Thoracic aorta (tissue), 2 donors: ENCODE data around the gene CEP20. TPM values are rescaled to one million over a fixed set of nuclear protein-coding genes. Genes with fewer than 3 reads are reported as not detected.

Experiments
- ATAC-seq: fragments of 150-250 bp; one replicate; pipeline ENCODE4 v1.8.0; 2017; ENCODE audit warnings: low read depth; ENCODE audit not compliant: insufficient number of reproducible peaks, low FRiP score
- DNase-seq: peaks from one replicate; pipeline ENCODE4 v3.0.0-alpha.2; 2020; ENCODE audit warnings: low spot score
- H3K27ac ChIP-seq, 2 donors: fragments of 200-600 bp; sonication (generic); 1 replicate in 1 of 2; 2 replicates in 1 of 2; pipeline ENCODE4 v1.5.1; 2016; ENCODE audit warnings: mild to moderate bottlenecking in 2 of 2, moderate library complexity in 2 of 2
- H3K27me3 ChIP-seq: fragments of 200-600 bp; sonication (generic); replicated peaks from 2 replicates; pipeline ENCODE4 v1.6.0; 2016; ENCODE audit warnings: mild to moderate bottlenecking; ENCODE audit not compliant: insufficient read depth
- H3K36me3 ChIP-seq: fragments of 200-600 bp; sonication (generic); one replicate; pipeline ENCODE4 v1.5.1; 2016
- H3K4me1 ChIP-seq, 2 donors: fragments of 200-600 bp; sonication (generic); 1 replicate in 1 of 2; 2 replicates in 1 of 2; pipeline versions ENCODE4 v1.5.1 to v1.6.0; 2016; ENCODE audit warnings: low read depth in 2 of 2, mild to moderate bottlenecking in 1 of 2; ENCODE audit not compliant: control insufficient read depth in 1 of 2
- H3K4me3 ChIP-seq: fragments of 200-600 bp; sonication (generic); 2 replicates; pipeline ENCODE4 v1.5.1; 2016; ENCODE audit warnings: mild to moderate bottlenecking
- H3K9me3 ChIP-seq: fragments of 200-600 bp; sonication (generic); 2 replicates; pipeline ENCODE4 v1.5.1; 2016
- CTCF ChIP-seq: fragments of 200-600 bp; sonication (generic); IDR thresholded peaks from one replicate; pipeline ENCODE4 v1.5.1; 2019; ENCODE audit warnings: antibody characterized with exemption
- total RNA-seq, 2 donors: library from RNA; depleted of rRNA; stranded (reverse); fragments of >200 nt; gene quantifications; one replicate each; pipeline versions ENCODE4 v1.1.0 to v1.2.3, GENCODE V29; 2016

The CEP20 gene
- total RNA-seq, 2 donors from 2014 or later, result 14.9 to 29.1 TPM

GRCh38 chr16:15837761-15838160, 50.6 kb downstream of the CEP20 start:
- no peak for DNase-seq
- H3K4me1 ChIP-seq, result peaks cover 57 to 99% of the 10 kb centered on the region in 2 donors
- no peak for ATAC-seq
- no peaks in the 10 kb centered on the region for H3K27me3 ChIP-seq
- TF ChIP-seq CTCF, result no peak
- no peaks in the 10 kb centered on the region for H3K9me3 ChIP-seq
- peaks cover 35% of the 10 kb centered on the region for H3K36me3 ChIP-seq
- peak overlapping the region; percentile 77 to 85 for H3K27ac ChIP-seq
- H3K4me3 ChIP-seq, result no peak overlapping the region

GRCh38 chr16:15836965-15837611, 51.3 kb downstream of the CEP20 start:
- Histone ChIP-seq H3K27me3 (no peaks in the 10 kb centered on the region), H3K9me3 (no peaks in the 10 kb centered on the region), H3K4me1 (peaks cover 55 to 99% of the 10 kb centered on the region in 2 donors), H3K27ac (peak overlapping the region; percentile 77 to 85), H3K4me3 (no peak overlapping the region), H3K36me3 (peaks cover 39% of the 10 kb centered on the region)
- no peak for TF ChIP-seq CTCF
- DNase-seq, result no peak
- ATAC-seq, result no peak

- H3K4me1 ChIP-seq, result peaks cover 57 to 99% of the 10 kb centered on the region in 2 donors
- TF ChIP-seq CTCF, result no peak
- H3K27ac ChIP-seq, result peak overlapping the region; percentile 77 to 85
Observed at GRCh38 chr16:15836074-15836473, 52.3 kb downstream of the CEP20 start.

GRCh38 chr16:15835136-15835878, 53.1 kb downstream of the CEP20 start:
- Histone ChIP-seq H3K9me3 (no peaks in the 10 kb centered on the region), H3K27ac (peak overlapping the region; percentile 77 to 92), H3K4me3 (peak overlapping the region; percentile 21), H3K36me3 (peaks cover 52% of the 10 kb centered on the region), H3K27me3 (no peaks in the 10 kb centered on the region), H3K4me1 (peaks cover 54 to 99% of the 10 kb centered on the region in 2 donors)
- DNase-seq (no peak), ATAC-seq (no peak)
- TF ChIP-seq CTCF, result no peak

More at GRCh38 chr16:15836074-15836473, 52.3 kb downstream of the CEP20 start:
- Histone ChIP-seq H3K27me3 (no peaks in the 10 kb centered on the region), H3K9me3 (no peaks in the 10 kb centered on the region), H3K4me3 (peak overlapping the region; percentile 21), H3K36me3 (peaks cover 46% of the 10 kb centered on the region)
- ATAC-seq (no peak), DNase-seq (no peak)

- Histone ChIP-seq H3K4me1 (peaks cover 51 to 100% of the 10 kb centered on the region in 2 donors), H3K27ac (peak overlapping the region; percentile 77 to 92), H3K27me3 (no peaks in the 10 kb centered on the region), H3K36me3 (peaks cover 46% of the 10 kb centered on the region), H3K4me3 (peak overlapping the region; percentile 9), H3K9me3 (no peaks in the 10 kb centered on the region)
- no peak for ATAC-seq
- no peak for DNase-seq
- no peak for TF ChIP-seq CTCF
Observed at GRCh38 chr16:15834502-15834901, 53.9 kb downstream of the CEP20 start.
